Adrenal gland (tissue), 12 donors: ENCODE results near the gene TMEM109. TPM values are rescaled to one million over a fixed set of nuclear protein-coding genes. Genes with fewer than 3 reads are reported as not detected.
A peak's percentile ranks its signal among the peaks of the same experiment; 100 is the strongest.

ENCODE experiments used
- DNase-seq, 7 donors: peaks; one replicate each; pipeline ENCODE4 v3.0.0-alpha.2; 2019 to 2020
- H3K27ac ChIP-seq, 5 donors: fragments of 200-600 bp; sonication (generic) in 4 of 5; 1 replicate in 3 of 5; 2 replicates in 2 of 5; pipeline versions ENCODE4 v1.5.1 to v1.8.0; 2016 to 2020; ENCODE audit warnings: mild to moderate bottlenecking in 1 of 5
- H3K27me3 ChIP-seq: fragments of 200-600 bp; 2 replicates; pipeline ENCODE4 v1.8.0; 2021
- H3K36me3 ChIP-seq, 2 donors: fragments of 200-600 bp; replicated peaks in 1 of 2; 1 replicate in 1 of 2; 2 replicates in 1 of 2; pipeline versions ENCODE4 v1.5.1 to v1.8.0; 2018 to 2022
- H3K4me1 ChIP-seq, 2 donors: fragments of 200-600 bp; replicated peaks in 1 of 2; 1 replicate in 1 of 2; 2 replicates in 1 of 2; pipeline versions ENCODE4 v1.5.1 to v1.8.0; 2018 to 2021
- H3K4me3 ChIP-seq, 4 donors: fragments of 200-600 bp; sonication (generic) in 3 of 4; one replicate each; pipeline ENCODE4 v1.5.1; 2016 to 2018
- H3K9me3 ChIP-seq, 3 donors: fragments of 200-600 bp; sonication (generic) in 1 of 3; replicated peaks in 1 of 3; 1 replicate in 2 of 3; 2 replicates in 1 of 3; pipeline versions ENCODE4 v1.5.1 to v1.8.0; 2016 to 2021
- CTCF ChIP-seq, 6 experiments: fragments of 450-650 bp in 4 of 6; fragments of 200-600 bp in 2 of 6; sonication (generic) in 1 of 6; IDR thresholded peaks; 1 replicate in 5 of 6; 2 replicates in 1 of 6; pipeline versions ENCODE4 v1.5.1 to v1.8.0; 2016 to 2021; ENCODE audit warnings: antibody characterized with exemption in 6 of 6, mild to moderate bottlenecking in 2 of 6, moderate library complexity in 1 of 6
- POLR2A ChIP-seq, 2 donors: fragments of 450-650 bp; IDR thresholded peaks; one replicate each; pipeline ENCODE4 v1.6.1; 2017; ENCODE audit warnings: antibody characterized with exemption in 2 of 2, mild to moderate bottlenecking in 2 of 2, moderate library complexity in 1 of 2
- WGBS, 4 donors: extraction: QIAGEN DNeasy Blood & Tissue Kit in 2 of 4; methylation state at CpG; one replicate each; pipeline versions ENCODE4 v1.1.5 to v1.1.7; 2013 to 2017; 5-methylcytosine and 5-hydroxymethylcytosine counted together
- intact Hi-C, 2 donors: fragments of 100-400 bp; cut with DNase I; formaldehyde crosslinking; loops; one replicate each; pipeline versions ENCODE4 v1.14.1 to v1.15.0; 2022 to 2023
- polyA plus RNA-seq, 3 donors: library from polyadenylated mRNA; stranded (reverse); fragments of 200-250 nt in 2 of 3; fragments of 350-450 nt in 1 of 3; fragmentation: Illumina TruSeq in 1 of 3; extraction: RNeasy Lipid Tissue Mini Kit (QIAGEN cat#74804) in 1 of 3; gene quantifications; one replicate each; pipeline ENCODE4 v1.2.3, GENCODE V29; 2013 to 2014
- total RNA-seq, 9 donors: library from RNA; depleted of rRNA in 4 of 9; stranded (reverse); fragments of >200 nt in 4 of 9; fragments of 120-200 nt in 1 of 9; fragmentation: NEBNext Ultra II Directional in 1 of 9; extraction: Animal tissue kit (Norgen Biotek cat#: 25700) in 1 of 9; gene quantifications; one replicate each; pipeline versions ENCODE4 v1.1.0 to v1.2.4, GENCODE V29; 2013 to 2023
- donor health status: healthy with polysubstance abuse.
- donor health status: Bipolar disorder and iron deficiency.
- donor health status: DM: yes; HTN: yes; CAD: no.
- donor health status: DM: no; HTN: no; CAD: no.
- donor health status: DM: no; HTN: no; CAD: no.
- donor health status: DM: yes; HTN: yes; CAD: no.

The TMEM109 gene
- total and polyA plus RNA-seq, 12 donors, result 29.3 to 115 (median 84.8) TPM

- TF ChIP-seq CTCF (IDR thresholded peaks at IDR 0.05), result no peak
- no peak for TF ChIP-seq POLR2A (IDR thresholded peaks at IDR 0.05)
- intact Hi-C loops, result no loop called here
- peak in 3 of 7 donors; percentile 1 to 35 (median 4) for DNase-seq
- Histone ChIP-seq H3K27me3 (no peaks in the 10 kb centered on the region), H3K36me3 (no peaks in the 10 kb centered on the region), H3K27ac (no peak within 1 kb of the TSS), H3K4me3 (no peak within 1 kb of the TSS), H3K4me1 (peaks cover 0 to 10% of the 10 kb centered on the region in 2 donors), H3K9me3 (no peaks in the 10 kb centered on the region)
- 77 to 91% (median 82%) methylated on average over 6 to 13 of the region's 13 CpGs for WGBS, 4 donors
Observed at GRCh38 chr11:60866911-60867870, 46.8 kb upstream of the TMEM109 start, which contains the start of gene ZP1. ZP1 (plus strand) TSS chr11:60867542; CDS start chr11:60867562, 20 bp downstream.

GRCh38 chr11:60867871-60868681 lies 45.9 kb upstream of the TMEM109 start:
- WGBS, 4 donors, result 79 to 90% (median 87%) methylated on average over 9 to 10 of the region's 10 CpGs
- no peaks in the 10 kb centered on the region for H3K36me3 ChIP-seq
- no peaks in the 10 kb centered on the region for H3K9me3 ChIP-seq
- H3K27me3 ChIP-seq, result no peaks in the 10 kb centered on the region
- TF ChIP-seq POLR2A (IDR thresholded peaks at IDR 0.05) (no peak), CTCF (IDR thresholded peaks at IDR 0.05) (no peak)
- peak in 1 of 7 donors; percentile 23 for DNase-seq
- no peak overlapping the region for H3K4me3 ChIP-seq
- H3K27ac ChIP-seq, result no peak overlapping the region
- H3K4me1 ChIP-seq, result peaks cover 0 to 16% of the 10 kb centered on the region in 2 donors
- intact Hi-C loops, result no loop called here

GRCh38 chr11:60868682-60869450 lies 45.1 kb upstream of the TMEM109 start:
- 73 to 88% (median 83%) methylated on average over 10 of the region's 10 CpGs for WGBS, 4 donors
- no peaks in the 10 kb centered on the region for H3K9me3 ChIP-seq
- peaks cover 0 to 22% of the 10 kb centered on the region in 2 donors for H3K4me1 ChIP-seq
- peak in 2 of 7 donors; percentile 3 to 27 for DNase-seq
- no peaks in the 10 kb centered on the region for H3K36me3 ChIP-seq
- H3K4me3 ChIP-seq, result no peak overlapping the region
- no peak overlapping the region for H3K27ac ChIP-seq
- H3K27me3 ChIP-seq, result no peaks in the 10 kb centered on the region
- TF ChIP-seq CTCF (IDR thresholded peaks at IDR 0.05) (no peak), POLR2A (IDR thresholded peaks at IDR 0.05) (no peak)
- intact Hi-C loops, result no loop called here
